ENCODE data around the gene ZGPAT.

Gene ZGPAT

DNA sequence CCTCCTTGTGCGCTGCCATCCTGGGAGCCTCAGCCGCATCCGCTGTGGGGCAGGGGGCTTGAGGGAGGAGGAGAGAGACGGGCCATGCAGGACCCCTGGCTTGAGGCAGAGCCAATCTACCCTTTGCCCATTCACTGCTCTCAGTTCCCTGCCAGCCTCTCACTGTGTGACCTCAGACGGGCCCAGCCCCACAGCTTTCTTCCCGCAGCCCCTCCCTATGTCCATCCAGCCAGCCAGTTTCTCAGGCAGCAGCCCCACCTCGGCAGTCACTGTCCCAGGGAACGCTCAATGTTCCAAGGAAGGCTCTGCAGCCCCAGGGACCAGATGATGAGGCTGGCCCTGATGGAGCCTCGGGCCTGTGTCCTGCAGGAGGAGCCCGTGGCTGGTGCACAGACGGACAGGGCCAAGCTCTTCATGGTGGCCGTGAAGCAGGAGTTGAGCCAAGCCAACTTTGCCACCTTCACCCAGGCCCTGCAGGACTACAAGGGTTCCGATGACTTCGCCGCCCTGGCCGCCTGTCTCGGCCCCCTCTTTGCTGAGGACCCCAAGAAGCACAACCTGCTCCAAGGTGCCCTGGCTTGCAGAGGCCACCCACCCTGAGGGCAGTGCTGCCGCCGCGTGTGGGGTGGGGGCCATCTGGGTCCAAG is 15.3 kb upstream of the ZGPAT start:
- DNase-seq (ENCODE audit: low read depth), result no peak

DNA sequence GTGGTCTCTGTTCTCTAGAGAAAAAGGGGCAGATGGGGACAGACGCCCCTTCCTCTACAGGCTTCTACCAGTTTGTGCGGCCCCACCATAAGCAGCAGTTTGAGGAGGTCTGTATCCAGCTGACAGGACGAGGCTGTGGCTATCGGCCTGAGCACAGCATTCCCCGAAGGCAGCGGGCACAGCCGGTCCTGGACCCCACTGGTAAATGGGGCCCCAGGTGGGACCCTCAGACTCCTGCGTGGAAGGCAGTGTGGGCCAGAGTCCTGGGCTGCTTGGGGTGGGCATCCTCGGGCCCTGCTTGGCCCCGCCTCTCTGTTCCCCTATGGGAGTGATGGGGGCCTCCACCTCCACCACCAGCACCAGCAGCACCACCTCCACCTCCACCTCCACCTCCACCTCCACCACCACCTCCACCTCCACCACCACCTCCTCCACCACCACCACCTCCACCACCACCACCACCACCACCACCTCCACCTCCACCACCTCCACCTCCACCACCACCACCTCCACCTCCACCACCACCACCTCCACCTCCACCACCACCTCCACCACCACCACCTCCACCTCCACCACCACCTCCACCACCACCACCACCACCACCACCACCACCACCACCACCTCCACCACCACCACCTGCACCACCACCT is 14.6 kb upstream of the ZGPAT start:
- DNase-seq (ENCODE audit: low read depth), result no peak

DNA sequence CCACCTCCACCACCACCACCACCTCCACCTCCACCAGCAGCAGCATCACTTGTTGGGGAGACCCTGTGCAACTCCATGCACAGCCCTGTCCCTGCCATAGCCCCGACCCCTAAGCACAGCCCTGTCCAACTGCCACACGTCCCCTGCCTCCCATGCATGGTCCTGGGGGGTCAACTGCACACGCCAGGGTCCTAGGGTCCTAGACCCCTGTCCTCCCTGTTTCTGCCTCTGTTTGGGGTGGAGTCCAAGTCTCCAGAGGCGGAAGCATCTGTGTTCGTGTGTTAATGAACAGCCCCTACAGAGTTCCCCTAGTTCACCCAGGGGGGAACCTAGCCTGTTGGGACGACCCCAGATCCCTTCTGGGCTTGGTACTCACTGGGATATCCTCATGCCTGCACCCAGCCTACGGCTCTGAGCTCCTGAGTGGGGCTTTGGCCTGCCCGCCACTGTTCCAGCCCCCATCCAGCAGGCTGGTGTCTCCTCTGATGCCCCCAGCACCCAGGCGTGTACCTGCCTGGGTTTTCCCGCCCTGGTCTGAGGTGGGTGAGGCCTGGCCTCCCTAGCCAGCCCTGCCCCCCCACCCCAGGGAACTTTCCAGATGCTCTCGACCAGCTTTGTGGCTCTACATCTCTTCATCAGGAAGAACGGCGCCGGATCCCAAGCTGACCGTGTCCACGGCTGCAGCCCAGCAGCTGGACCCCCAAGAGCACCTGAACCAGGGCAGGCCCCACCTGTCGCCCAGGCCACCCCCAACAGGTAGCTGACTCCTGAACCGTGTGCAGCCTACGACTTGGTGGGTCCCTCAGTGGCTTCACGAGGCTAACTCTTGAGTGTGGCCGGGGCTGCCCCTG is 13.9 kb upstream of the ZGPAT start:
- no peak for DNase-seq (ENCODE audit: low read depth)

DNA sequence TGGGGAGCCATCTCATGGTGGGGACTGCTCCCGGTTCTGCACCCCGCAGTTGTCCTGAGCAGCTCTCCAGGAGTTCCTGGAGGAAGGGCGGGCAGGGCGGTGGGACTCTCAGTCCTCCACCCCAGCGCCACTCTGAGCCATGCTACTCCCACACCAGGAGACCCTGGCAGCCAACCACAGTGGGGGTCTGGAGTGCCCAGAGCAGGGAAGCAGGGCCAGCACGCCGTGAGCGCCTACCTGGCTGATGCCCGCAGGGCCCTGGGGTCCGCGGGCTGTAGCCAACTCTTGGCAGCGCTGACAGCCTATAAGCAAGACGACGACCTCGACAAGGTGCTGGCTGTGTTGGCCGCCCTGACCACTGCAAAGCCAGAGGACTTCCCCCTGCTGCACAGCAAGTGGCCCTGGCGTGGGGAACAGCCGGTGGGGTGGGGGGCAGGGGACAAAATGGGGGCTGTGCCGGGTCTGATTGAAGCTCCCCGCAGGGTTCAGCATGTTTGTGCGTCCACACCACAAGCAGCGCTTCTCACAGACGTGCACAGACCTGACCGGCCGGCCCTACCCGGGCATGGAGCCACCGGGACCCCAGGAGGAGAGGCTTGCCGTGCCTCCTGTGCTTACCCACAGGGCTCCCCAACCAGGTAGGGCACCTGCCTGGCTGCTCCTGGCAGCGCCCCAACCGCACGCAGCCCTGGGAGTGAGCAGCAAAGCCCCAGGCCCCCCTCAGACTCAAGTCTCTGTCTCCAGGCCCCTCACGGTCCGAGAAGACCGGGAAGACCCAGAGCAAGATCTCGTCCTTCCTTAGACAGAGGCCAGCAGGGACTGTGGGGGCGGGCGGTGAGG is 13.0 kb upstream of the ZGPAT start:
- DNase-seq (ENCODE audit: low read depth), result no peak

DNA sequence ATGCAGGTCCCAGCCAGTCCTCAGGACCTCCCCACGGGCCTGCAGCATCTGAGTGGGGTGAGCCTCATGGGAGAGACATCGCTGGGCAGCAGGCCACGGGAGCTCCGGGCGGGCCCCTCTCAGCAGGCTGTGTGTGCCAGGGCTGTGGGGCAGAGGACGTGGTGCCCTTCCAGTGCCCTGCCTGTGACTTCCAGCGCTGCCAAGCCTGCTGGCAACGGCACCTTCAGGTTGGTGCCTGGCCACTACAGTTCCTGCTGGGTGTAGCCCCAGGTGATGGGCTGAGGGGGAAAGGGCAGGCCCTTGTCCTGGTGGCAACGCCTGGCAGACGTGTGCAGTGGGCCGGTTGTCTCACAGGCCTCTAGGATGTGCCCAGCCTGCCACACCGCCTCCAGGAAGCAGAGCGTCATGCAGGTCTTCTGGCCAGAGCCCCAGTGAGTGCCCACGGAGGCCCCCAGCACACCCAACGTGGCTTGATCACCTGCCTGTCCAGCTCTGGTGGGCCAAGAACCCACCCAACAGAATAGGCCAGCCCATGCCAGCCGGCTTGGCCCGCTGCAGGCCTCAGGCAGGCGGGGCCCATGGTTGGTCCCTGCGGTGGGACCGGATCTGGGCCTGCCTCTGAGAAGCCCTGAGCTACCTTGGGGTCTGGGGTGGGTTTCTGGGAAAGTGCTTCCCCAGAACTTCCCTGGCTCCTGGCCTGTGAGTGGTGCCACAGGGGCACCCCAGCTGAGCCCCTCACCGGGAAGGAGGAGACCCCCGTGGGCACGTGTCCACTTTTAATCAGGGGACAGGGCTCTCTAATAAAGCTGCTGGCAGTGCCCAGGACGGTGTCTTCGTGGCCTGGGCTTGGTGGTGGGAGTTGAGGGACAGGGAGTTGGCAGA is 12.2 kb upstream of the ZGPAT start:
- DNase-seq (ENCODE audit: low read depth), result no peak

DNA sequence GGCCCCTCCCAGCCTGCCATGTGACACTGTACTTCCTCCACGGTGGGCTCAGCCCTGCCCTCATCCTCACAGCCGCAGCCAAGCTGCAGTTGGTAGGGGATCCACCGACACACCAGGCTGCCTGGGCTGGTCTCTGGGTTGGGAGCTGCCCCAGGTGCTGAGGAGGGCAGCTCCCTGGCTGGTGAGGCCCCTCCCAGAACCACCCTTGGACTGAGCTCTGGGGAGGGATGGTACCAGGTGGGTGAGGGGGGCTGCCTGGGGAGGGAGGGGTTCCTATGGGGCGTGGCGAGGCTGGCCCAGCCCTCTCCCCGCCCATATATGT is 11.6 kb upstream of the ZGPAT start:
- DNase-seq (ENCODE audit: low read depth), result no peak

DNA sequence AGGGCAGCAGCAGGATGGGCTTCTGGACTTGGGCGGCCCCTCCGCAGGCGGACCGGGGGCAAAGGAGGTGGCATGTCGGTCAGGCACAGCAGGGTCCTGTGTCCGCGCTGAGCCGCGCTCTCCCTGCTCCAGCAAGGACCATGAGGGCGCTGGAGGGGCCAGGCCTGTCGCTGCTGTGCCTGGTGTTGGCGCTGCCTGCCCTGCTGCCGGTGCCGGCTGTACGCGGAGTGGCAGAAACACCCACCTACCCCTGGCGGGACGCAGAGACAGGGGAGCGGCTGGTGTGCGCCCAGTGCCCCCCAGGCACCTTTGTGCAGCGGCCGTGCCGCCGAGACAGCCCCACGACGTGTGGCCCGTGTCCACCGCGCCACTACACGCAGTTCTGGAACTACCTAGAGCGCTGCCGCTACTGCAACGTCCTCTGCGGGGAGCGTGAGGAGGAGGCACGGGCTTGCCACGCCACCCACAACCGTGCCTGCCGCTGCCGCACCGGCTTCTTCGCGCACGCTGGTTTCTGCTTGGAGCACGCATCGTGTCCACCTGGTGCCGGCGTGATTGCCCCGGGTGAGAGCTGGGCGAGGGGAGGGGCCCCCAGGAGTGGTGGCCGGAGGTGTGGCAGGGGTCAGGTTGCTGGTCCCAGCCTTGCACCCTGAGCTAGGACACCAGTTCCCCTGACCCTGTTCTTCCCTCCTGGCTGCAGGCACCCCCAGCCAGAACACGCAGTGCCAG is 11.0 kb upstream of the ZGPAT start, which contains the start of gene TNFRSF6B:
Gene TNFRSF6B (plus strand): TSS at position 25 of the 729 bp plus-strand sequence. CDS start 116 bp downstream, at position 141.
- DNase-seq (ENCODE audit: low read depth), result no peak

DNA sequence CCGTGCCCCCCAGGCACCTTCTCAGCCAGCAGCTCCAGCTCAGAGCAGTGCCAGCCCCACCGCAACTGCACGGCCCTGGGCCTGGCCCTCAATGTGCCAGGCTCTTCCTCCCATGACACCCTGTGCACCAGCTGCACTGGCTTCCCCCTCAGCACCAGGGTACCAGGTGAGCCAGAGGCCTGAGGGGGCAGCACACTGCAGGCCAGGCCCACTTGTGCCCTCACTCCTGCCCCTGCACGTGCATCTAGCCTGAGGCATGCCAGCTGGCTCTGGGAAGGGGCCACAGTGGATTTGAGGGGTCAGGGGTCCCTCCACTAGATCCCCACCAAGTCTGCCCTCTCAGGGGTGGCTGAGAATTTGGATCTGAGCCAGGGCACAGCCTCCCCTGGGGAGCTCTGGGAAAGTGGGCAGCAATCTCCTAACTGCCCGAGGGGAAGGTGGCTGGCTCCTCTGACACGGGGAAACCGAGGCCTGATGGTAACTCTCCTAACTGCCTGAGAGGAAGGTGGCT is 10.4 kb upstream of the ZGPAT start:
- no peak for DNase-seq (ENCODE audit: low read depth)

DNA sequence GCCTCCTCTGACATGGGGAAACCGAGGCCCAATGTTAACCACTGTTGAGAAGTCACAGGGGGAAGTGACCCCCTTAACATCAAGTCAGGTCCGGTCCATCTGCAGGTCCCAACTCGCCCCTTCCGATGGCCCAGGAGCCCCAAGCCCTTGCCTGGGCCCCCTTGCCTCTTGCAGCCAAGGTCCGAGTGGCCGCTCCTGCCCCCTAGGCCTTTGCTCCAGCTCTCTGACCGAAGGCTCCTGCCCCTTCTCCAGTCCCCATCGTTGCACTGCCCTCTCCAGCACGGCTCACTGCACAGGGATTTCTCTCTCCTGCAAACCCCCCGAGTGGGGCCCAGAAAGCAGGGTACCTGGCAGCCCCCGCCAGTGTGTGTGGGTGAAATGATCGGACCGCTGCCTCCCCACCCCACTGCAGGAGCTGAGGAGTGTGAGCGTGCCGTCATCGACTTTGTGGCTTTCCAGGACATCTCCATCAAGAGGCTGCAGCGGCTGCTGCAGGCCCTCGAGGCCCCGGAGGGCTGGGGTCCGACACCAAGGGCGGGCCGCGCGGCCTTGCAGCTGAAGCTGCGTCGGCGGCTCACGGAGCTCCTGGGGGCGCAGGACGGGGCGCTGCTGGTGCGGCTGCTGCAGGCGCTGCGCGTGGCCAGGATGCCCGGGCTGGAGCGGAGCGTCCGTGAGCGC is 9.8 kb upstream of the ZGPAT start:
- no peak for DNase-seq (ENCODE audit: low read depth)

DNA sequence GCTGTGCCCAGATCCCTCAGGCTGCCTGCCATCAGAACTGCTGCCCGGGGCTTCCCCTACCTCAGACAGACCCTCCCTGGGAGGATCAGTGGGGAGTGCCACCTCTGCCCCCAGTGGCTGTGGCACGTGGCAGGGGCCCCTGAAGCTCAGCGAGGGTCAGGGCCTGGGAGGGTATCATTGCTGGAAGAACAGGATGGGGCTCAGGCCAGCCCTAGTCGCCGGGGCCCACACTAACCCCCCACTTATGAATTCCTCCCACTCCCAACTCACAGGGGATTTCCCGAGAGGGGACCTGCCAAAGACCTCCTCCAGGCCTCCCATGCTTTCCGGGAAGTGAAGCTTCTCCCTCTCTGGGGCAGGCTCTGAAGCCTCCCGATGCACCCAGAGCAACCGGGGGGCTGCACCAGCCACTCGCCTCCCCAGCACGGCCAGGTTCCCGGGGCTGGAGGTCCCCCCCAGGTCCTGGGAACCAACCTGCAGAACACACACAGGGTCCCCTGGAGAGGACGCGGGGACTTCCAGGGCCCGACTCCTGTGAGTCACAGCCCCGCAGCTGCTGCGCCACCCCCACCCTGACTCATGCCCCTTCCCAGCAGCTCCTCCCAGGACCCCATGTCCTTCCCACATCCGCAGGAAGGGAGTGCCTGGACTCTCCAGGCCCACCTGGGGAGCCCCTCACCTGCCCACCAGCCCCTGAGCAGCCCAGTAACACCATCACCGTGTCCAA is 8.9 kb upstream of the ZGPAT start:
- DNase-seq (ENCODE audit: low read depth), result no peak

DNA sequence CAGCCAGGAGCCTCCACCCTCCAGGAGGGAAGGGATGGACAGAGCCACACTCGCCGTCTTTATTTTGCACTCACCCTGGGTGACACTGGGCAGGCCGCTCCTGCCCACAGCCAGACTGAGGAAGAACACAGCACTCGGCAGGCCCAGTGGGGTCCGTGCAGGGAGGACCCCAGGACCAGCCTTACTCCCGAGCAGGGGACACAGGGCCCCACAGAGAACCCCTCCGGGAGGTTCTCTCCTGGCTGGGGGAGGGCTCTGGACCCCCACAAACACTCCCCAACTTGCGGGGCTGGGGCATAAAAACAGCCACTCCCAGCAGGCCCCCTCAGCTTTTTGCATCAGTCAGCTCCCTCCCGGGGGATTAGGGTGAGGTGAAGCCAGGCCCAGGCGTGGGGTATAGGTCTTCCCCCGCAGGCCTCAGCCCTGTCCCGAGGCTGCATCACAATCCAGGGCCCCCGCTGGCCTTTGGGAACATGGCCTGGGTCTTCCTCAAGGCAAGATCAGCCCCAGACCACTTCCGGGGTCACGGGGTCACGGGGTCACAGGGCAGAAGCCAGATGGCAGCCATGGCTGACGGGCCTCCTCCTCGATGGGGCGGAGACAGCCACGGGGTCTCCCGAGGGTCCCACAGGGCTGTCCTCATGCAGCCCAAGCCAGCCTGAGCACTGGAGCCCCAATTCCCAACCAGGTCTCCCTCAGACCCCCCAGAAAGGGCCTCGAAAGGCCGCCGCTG is 8.2 kb upstream of the ZGPAT start:
- DNase-seq (ENCODE audit: low read depth), result no peak

DNA sequence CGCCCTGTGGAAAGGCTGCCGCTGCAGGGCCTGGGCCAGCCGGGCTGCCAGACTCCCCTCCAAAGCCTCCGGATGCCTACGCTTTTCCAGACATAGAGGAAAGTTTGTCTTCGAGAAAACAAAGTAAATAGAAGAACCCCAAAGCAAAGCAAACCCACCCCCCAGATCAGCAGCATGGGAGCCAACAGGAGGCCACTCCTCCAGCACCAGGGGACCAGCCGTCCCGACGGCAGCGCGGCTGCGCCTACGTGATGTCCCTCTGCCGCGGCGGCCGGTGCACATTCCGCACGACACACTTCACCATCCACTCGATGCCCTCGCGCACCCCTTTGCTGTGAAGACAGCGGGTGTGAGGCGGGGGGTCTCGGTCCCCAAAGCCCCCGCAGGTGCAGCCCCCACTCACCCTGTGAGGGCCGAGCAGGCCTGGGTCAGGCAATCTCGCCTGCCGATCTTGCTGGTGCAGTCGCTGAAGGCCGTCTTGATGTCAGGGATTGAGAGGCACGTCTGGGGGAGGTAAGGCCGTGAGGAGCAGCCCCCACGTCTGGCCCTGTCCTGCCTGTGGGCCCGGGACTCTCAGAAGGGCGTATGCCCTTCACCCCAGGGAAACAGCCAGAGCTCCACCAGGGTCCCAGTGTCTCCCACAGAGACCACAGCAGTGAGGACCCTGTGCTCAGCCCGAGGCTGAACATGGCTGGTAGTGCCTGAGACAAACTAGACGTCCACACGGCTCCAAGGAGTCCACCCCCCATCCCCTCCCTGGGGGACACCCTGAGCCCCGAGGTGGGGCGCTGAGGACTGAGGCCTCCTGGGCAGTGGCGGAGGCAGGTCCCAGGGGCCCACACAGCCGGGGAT is 7.4 kb upstream of the ZGPAT start:
- no peak for DNase-seq (ENCODE audit: low read depth)

DNA sequence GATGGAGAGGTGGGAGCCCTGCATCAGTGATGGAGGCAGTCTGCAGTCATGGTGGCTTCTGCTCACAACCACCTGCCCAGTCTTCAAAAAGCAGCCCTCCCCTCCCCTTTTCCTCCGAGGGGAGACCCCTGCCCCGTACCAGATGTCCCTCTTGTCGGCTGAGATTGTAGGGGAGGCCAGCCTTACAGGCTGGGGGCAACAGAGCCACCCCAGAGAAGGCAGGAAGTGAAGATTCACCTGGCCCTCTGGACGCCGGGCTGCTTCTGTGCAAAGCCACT is 6.8 kb upstream of the ZGPAT start:
- no peak for DNase-seq (ENCODE audit: low read depth)

DNA sequence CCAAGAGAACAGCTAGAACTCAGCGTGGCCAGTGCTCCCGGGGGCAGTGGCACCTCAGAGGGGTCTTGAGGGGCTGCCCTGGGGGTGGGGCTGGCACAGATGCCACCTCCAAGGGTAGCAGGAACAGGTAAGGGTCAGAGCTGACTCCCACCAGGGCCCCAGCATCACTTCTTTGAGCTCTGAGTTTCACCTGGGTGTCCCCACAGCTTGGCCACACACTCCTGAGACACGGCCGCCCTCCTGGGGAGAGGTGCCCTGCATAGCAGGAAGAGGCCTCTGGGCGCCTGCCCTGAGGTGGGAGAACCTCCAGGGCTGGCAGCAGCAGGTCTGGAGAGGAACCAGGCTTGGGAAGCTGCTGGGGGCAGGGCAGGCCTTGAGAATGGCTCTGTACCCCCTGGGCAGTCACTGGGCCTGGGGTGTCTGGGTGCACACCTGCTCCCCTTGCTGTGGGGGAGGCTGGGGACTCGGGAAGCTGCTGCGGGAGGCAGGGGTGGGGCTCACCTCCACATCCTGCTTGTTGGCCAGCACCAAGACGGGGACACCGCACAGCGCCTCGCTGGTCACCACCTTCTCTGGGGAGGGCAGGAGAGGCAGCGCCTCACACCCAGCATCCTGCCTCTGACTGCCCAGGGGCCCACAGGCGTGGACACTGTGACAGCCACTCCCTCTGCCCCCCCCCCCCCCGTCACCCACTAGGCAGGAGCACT is 6.4 kb upstream of the ZGPAT start:
- no peak for DNase-seq (ENCODE audit: low read depth)

DNA sequence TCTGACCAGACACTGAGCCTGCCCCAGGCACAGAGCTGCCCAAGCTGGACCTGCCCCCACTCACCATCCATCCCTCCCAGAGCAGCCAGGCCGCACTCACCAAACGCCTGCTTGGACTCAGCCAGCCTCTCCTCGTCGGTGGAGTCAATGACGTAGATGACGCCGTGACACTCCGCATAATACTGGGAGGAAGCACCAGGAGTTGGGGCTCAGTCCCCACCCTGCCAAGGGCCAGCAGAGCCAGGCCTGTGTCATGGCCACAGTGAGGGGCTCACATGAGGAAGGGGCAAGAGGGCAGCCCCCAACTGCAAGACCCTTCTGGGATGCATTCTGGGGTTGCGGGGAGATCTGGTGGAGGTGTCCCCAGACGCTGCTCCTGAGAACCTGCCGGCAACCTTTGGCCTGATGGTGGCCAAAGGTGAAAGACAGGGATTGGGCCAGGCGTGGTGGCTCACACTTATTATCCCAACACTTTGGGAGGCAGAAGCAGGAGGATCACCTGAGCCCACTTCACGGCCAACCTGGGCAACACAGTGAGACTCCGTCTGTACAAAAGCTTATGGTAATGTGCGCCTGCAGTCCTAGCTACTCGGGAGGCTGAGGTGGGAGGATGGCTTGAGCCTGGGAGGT is 5.7 kb upstream of the ZGPAT start:
- no peak for DNase-seq (ENCODE audit: low read depth)

DNA sequence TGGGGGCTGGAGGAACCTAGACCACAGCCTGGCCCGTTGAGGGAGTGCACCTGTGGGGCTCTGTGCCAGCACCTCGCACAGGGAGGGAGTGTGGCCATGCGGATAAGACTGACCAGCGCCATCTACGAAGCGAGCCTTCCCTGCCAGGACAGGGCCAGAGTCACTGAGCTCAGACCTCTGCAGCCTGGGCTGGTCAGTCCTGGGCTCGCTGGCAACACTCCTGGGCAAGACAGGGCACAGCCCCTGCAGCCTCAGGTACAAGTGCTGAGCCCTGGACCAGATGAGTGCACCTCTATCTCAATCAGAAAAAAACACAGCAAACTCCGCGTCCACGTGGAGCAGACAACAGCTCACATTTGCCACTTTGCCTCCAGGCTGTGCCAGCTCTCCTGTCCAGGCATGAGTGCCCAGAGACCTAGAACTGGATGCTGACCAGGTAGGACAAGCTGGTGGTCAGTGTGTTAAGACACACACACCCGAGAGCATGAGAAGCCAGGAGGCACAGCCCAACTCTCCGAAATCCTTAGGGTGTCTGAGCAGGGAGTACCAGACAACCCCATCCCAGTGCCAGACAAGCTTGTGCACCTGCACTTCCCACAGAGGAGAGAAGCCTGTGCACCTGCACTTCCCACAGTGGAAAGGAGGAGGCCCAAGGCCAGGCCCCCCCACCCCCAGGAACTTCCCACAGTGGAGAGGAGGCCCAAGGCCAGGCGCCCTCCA is 4.9 kb upstream of the ZGPAT start:
- no peak for DNase-seq (ENCODE audit: low read depth)
